Progenitor cell of endocrine pancreas (in vitro differentiated cells): ENCODE data around the gene IRS2. TPM values are rescaled to one million over a fixed set of nuclear protein-coding genes. Genes with fewer than 3 reads are reported as not detected.

Source experiments
- DNase-seq: peaks from one replicate; pipeline ENCODE4 v3.0.0; 2021; ENCODE audit warnings: low spot score; ENCODE audit not compliant: unreplicated experiment
- H3K27ac Mint-ChIP-seq: 2 replicates; pipeline ENCODE4 v1.8.0; 2021; ENCODE audit warnings: mild to moderate bottlenecking, moderate library complexity, mixed read lengths
- H3K27me3 Mint-ChIP-seq: 2 replicates; pipeline ENCODE4 v1.8.0; 2021; ENCODE audit warnings: mixed read lengths
- H3K36me3 Mint-ChIP-seq: 2 replicates; pipeline ENCODE4 v1.8.0; 2022; ENCODE audit warnings: mixed read lengths; ENCODE audit not compliant: insufficient read depth
- H3K4me1 Mint-ChIP-seq: 2 replicates; pipeline ENCODE4 v1.8.0; 2021; ENCODE audit warnings: low read depth, mixed read lengths
- H3K4me3 Mint-ChIP-seq: 2 replicates; pipeline ENCODE4 v1.8.0; 2021; ENCODE audit warnings: low read depth, mild to moderate bottlenecking, moderate library complexity, mixed read lengths
- H3K9me3 Mint-ChIP-seq: 2 replicates; pipeline ENCODE4 v1.8.0; 2021; ENCODE audit warnings: low read depth, mixed read lengths
- CTCF ChIP-seq: fragments of 200-600 bp; sonication (generic); IDR thresholded peaks from one replicate; pipeline ENCODE4 v1.5.0; 2021; ENCODE audit warnings: antibody characterized with exemption, mild to moderate bottlenecking; ENCODE audit not compliant: unreplicated experiment
- total RNA-seq: library from RNA; stranded (reverse); gene quantifications from 2 replicates; pipeline ENCODE4 v1.2.1, GENCODE V29; 2021

The IRS2 gene
- total RNA-seq, 1 donor from 2014 or later, result 11.9 TPM

- Mint-ChIP-seq H3K27me3 (no peaks in the 10 kb centered on the region), H3K4me3 (no peak overlapping the region), H3K4me1 (peaks cover 7% of the 10 kb centered on the region), H3K27ac (no peak overlapping the region), H3K9me3 (no peaks in the 10 kb centered on the region), H3K36me3 (no peaks in the 10 kb centered on the region)
- DNase-seq, result no peak
- no peak for TF ChIP-seq CTCF
Measured at GRCh38 chr13:109722068-109722467, 64.3 kb downstream of the IRS2 start.

GRCh38 chr13:109720758-109721184, 65.6 kb downstream of the IRS2 start:
- no peak overlapping the region for H3K27ac Mint-ChIP-seq
- no peak for TF ChIP-seq CTCF
- H3K4me1 Mint-ChIP-seq, result peaks cover 7% of the 10 kb centered on the region
- no peaks in the 10 kb centered on the region for H3K9me3 Mint-ChIP-seq
- no peak for DNase-seq
- H3K27me3 Mint-ChIP-seq, result no peaks in the 10 kb centered on the region
- H3K4me3 Mint-ChIP-seq, result no peak overlapping the region
- H3K36me3 Mint-ChIP-seq, result no peaks in the 10 kb centered on the region

GRCh38 chr13:109719962-109720646, 66.3 kb downstream of the IRS2 start:
- Mint-ChIP-seq H3K27me3 (no peaks in the 10 kb centered on the region), H3K4me1 (peaks cover 7% of the 10 kb centered on the region), H3K36me3 (no peaks in the 10 kb centered on the region), H3K4me3 (no peak overlapping the region), H3K9me3 (no peaks in the 10 kb centered on the region), H3K27ac (no peak overlapping the region)
- DNase-seq, result no peak
- TF ChIP-seq CTCF, result no peak

GRCh38 chr13:109718726-109719125, 67.7 kb downstream of the IRS2 start:
- Mint-ChIP-seq H3K27me3 (peaks cover 2% of the 10 kb centered on the region), H3K9me3 (no peaks in the 10 kb centered on the region), H3K27ac (no peak overlapping the region), H3K36me3 (no peaks in the 10 kb centered on the region), H3K4me3 (no peak overlapping the region), H3K4me1 (peaks cover 7% of the 10 kb centered on the region)
- no peak for TF ChIP-seq CTCF
- DNase-seq, result no peak

GRCh38 chr13:109717686-109718085, 68.7 kb downstream of the IRS2 start:
- Mint-ChIP-seq H3K27me3 (peaks cover 5% of the 10 kb centered on the region), H3K4me3 (no peak overlapping the region), H3K27ac (no peak overlapping the region), H3K9me3 (no peaks in the 10 kb centered on the region), H3K4me1 (peaks cover 7% of the 10 kb centered on the region), H3K36me3 (no peaks in the 10 kb centered on the region)
- DNase-seq, result no peak
- TF ChIP-seq CTCF, result no peak
